Stimulated activated CD4-positive, alpha-beta T cell treated with anti-CD3 and anti-CD28 coated beads, Interleukin-4, amount 100 ng/mL, for 1 hour (primary cell): ENCODE measurements around the gene HSPA1L.

Experiments
- DNase-seq: peaks from one replicate; pipeline ENCODE4 v3.0.0-alpha.2; 2020

Gene HSPA1L

GRCh38 chr6:31781244-31782125, 33.6 kb downstream of the HSPA1L start:
- DNase-seq, result no peak

GRCh38 chr6:31780507-31781243, 34.4 kb downstream of the HSPA1L start:
- DNase-seq, result no peak

GRCh38 chr6:31779908-31780307, 35.2 kb downstream of the HSPA1L start:
- DNase-seq, result no peak

- no peak for DNase-seq
Observed at GRCh38 chr6:31778999-31779885, 35.8 kb downstream of the HSPA1L start.

- DNase-seq, result no peak
Observed at GRCh38 chr6:31778193-31778592, 36.9 kb downstream of the HSPA1L start.

DNA sequence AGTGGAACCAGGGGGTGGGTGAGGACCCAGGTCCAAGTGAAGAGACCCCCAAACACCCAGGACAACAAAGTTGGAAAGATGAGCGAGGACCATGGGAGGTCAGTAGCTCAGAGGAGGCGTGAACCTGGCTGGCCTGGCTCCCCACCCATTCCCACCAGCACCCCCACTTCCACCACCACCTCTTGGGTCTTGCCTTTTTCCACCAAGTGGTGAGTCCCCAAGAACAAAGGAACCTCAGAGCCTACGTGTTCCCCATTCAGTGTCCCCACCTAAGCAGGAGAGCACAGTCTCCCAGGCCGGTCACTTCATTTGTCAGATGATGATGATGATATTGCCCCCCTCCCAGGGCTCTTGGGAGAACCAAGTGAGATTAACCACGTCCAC, 37.4 kb downstream of the HSPA1L start:
- no peak for DNase-seq

DNA sequence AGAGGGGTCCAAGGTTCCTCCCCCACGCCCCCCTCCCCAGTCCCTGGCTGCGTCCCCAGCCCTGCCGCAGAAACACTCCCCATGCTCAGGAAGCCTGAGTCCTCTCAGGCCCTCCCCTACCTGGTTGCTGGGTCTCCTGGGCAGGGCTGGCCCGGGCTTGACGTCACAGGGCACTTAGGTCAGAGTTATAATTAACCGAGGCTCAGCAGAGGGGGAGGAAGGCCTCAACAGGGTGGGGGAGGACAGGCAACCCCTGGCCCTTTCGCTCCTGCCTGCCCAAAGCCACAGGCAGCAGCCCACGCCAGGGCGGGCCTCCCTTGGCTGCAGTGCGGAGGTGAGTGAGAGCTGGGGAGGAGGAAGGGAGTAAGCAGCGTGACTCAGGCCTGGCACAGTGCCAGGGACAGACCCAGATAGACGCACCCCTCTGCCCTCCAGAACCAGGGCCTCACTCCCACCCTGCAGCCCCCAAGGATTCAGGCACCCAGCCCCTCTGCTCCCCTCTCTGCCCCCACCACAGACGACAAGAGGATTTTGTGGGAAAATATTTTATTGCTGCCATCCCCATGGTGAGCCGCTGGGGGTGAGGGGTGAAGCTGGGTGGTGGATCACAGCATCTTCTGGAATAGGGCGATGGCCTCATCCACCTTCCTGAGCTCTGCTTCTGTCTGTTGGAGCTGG, 38.0 kb downstream of the HSPA1L start, which contains the start of gene VWA7:
Gene VWA7 (minus strand): TSS at position 340 of the 678 bp plus-strand sequence. CDS start 549 bp downstream, outside the sequence.
- DNase-seq, result peak; percentile 81

GRCh38 chr6:31776485-31776988, 38.5 kb downstream of the HSPA1L start:
- no peak for DNase-seq

GRCh38 chr6:31775633-31776484, 39.2 kb downstream of the HSPA1L start:
- DNase-seq, result no peak

GRCh38 chr6:31775184-31775583, 39.9 kb downstream of the HSPA1L start:
- DNase-seq, result no peak

DNA sequence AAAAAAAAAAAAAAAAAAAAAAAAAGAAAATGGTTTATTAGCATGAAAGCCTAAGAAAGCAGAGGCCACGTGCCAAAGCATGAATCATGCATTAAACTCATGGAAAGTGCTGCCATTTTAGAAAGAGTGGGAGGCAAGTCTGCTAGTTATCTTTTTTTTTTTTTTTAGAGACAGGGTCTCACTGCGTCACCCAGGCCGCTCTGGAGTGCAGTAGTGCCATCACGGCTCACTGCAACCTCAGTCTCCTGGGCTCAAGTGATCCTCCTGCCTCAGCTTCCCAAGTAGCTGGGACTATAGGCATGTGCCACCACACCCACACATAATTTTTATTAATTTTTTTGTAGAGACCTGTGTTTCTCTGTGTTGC, 43.1 kb downstream of the HSPA1L start:
- DNase-seq, result peak; percentile 30

GRCh38 chr6:31770860-31771259, 44.2 kb downstream of the HSPA1L start:
- DNase-seq, result no peak

- peak; percentile 76 for DNase-seq
Observed at GRCh38 chr6:31769684-31770371, 45.3 kb downstream of the HSPA1L start.

DNA sequence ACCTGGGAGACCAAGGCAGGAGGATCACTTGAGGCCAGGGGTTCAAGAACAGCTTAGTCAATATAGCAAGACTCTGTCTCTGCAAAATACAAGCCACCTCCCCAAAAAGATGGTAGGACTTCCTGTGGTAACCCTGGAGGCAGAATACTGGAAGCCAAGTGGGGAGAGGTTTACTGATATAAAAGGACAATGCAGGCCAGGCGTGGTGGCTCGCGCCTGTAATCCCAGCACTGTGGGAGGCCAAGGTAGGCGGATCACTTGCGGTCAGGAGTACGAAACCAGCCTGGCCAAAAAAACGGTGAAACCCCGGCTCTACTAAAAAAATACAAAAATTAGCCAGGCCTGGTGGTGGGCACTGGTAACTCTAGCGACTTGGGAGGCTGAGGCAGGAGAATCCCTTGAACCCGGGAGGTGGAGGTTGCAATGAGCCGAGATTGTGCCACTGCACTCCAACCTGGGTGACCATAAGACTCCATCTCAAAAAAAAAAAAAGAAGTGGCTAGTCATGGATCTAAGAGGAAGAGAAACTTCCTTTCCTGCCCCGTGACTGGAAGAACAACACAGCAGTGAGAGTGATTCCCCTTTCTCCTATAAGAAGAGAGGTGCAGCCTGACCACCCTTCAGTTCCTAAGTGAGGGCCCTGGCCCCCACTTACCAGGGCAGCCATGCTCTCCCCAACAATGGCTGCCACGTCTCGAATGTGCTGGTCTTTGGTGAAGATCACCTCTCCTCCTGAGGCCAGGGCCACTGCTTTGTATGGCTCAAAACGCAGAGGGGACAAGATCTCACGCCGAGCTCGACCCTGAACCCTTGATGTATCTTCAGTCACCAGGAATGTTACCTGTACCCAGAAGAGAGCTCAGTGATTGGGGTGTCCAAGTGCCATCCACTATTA, 46.5 kb downstream of the HSPA1L start:
- DNase-seq, result no peak

GRCh38 chr6:31767096-31767645, 47.9 kb downstream of the HSPA1L start:
- no peak for DNase-seq

DNA sequence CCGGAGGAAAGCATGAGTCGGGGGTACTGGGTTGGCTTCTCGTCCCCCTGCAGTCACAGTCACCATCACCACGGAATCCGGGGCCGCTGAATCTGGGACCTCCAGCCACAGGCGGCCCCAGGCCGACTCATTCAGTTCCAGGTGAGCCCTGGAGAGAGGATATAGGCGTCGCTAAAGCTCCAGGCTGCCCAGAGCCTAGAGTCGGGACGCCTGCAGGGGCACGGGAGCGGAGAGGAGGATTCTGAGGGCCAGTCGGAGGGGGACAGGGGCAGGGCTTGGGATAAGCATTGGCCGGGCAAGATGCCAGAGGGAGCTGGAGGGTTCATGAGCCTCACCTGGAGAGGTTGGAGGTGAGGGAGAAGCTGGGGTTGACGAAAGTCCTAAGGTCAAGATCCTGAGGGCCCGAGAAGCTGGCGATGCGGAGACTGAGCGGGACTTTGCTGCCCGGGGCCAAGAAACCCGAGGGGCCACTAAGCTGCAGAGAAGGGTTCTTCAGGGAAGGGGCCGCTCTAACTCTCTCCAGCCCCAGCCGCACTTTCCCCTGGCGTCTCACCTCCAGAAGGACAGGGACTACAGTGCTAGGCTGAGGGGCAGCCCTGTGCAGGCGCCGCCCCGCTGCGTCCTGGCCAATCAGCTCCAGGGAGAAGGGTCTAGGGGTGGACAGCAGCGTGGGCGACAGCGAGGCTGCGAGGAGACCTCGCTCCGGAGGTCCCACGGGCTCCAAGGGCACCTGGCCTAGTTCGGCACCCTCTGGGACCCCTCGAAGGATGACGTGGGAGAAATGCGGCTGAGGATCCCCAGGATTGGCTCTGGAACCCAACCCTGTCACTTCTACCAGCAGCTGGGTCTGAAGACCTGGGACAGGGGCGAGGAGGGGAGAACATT, 48.9 kb downstream of the HSPA1L start:
- DNase-seq, result no peak

DNA sequence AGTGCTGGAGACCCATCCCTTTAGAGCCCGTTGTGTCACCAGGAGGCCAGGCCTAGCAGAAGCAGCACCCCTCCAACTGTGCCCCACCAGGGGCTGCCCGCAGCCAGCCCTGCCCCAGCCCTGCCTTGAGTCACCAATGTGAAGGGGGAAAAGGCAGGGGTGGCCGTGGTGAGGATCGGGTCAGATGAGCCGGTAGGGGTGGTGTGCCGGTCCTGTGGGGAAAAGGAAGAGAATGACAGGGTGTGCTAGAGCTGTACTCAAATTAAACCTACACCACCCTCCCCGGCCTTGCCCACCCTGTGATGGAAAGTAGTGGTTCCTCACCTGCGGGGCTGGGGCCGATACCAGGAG, 49.5 kb downstream of the HSPA1L start:
- DNase-seq, result no peak

- no peak for DNase-seq
Observed at GRCh38 chr6:31764198-31764597, 50.9 kb downstream of the HSPA1L start.
